KMS-11 (cell line): ENCODE measurements around the gene BRINP2.

ENCODE experiments used
- H2AFZ ChIP-seq: fragments of 200-600 bp; sonication (generic); 2 replicates; pipeline ENCODE4 v1.6.1; 2016; ENCODE audit warnings: antibody characterized with exemption, mixed run types, low read depth
- H3K27ac ChIP-seq: fragments of 200-600 bp; sonication (generic); 2 replicates; pipeline ENCODE4 v1.6.1; 2016; ENCODE audit warnings: mild to moderate bottlenecking, mixed run types
- H3K27me3 ChIP-seq: fragments of 200-600 bp; sonication (generic); 2 replicates; pipeline ENCODE4 v1.6.1; 2017; ENCODE audit warnings: mild to moderate bottlenecking, low read depth, mixed run types, moderate library complexity; ENCODE audit not compliant: insufficient read depth
- H3K36me3 ChIP-seq: fragments of 200-600 bp; sonication (generic); 2 replicates; pipeline ENCODE4 v1.6.1; 2017; ENCODE audit warnings: mild to moderate bottlenecking, mixed run types; ENCODE audit not compliant: insufficient read depth
- H3K4me1 ChIP-seq: fragments of 200-600 bp; sonication (generic); 2 replicates; pipeline ENCODE4 v1.6.1; 2016; ENCODE audit warnings: mild to moderate bottlenecking, low read depth, mixed run types; ENCODE audit not compliant: poor library complexity, severe bottlenecking
- H3K4me2 ChIP-seq: fragments of 200-600 bp; sonication (generic); 2 replicates; pipeline ENCODE4 v1.7.0; 2016; ENCODE audit warnings: mild to moderate bottlenecking, mixed run types
- H3K4me3 ChIP-seq: fragments of 200-600 bp; sonication (generic); IDR thresholded peaks from 2 replicates; pipeline ENCODE4 v1.6.1; 2017; ENCODE audit warnings: low read depth, low read length, mixed read lengths; ENCODE audit not compliant: insufficient read depth
- H3K79me2 ChIP-seq: fragments of 200-600 bp; sonication (generic); 2 replicates; pipeline ENCODE4 v1.6.1; 2016; ENCODE audit warnings: low read depth, mixed run types; ENCODE audit not compliant: insufficient read depth
- H3K9ac ChIP-seq: fragments of 200-600 bp; sonication (generic); 2 replicates; pipeline ENCODE4 v1.6.1; 2016; ENCODE audit warnings: mild to moderate bottlenecking, mixed run types
- H4K20me1 ChIP-seq: fragments of 200-600 bp; sonication (generic); 2 replicates; pipeline ENCODE4 v1.6.1; 2016; ENCODE audit warnings: mild to moderate bottlenecking, mixed run types; ENCODE audit not compliant: insufficient read depth
- CTCF ChIP-seq: fragments of 200-600 bp; sonication (generic); conservative IDR thresholded peaks from 2 replicates; pipeline ENCODE4 v1.6.1; 2017; ENCODE audit warnings: low read depth, mild to moderate bottlenecking, antibody characterized with exemption, low read length, moderate library complexity, mixed read lengths

BRINP2 gene

GRCh38 chr1:177273141-177273540 lies 102.4 kb downstream of the BRINP2 start:
- no peaks in the 10 kb centered on the region for H3K4me1 ChIP-seq
- H3K27ac ChIP-seq = no peak overlapping the region

GRCh38 chr1:177274687-177275211 lies 104.0 kb downstream of the BRINP2 start:
- H3K36me3 ChIP-seq = no peaks in the 10 kb centered on the region

More at GRCh38 chr1:177273141-177273540, 102.4 kb downstream of the BRINP2 start:
- Histone ChIP-seq H2AFZ (no peak overlapping the region), H3K9ac (no peak overlapping the region), H4K20me1 (no peaks in the 10 kb centered on the region), H3K4me3 (no peak overlapping the region), H3K79me2 (no peaks in the 10 kb centered on the region), H3K4me2 (no peak overlapping the region), H3K27me3 (no peaks in the 10 kb centered on the region), H3K36me3 (no peaks in the 10 kb centered on the region)
- TF ChIP-seq CTCF = no peak

DNA sequence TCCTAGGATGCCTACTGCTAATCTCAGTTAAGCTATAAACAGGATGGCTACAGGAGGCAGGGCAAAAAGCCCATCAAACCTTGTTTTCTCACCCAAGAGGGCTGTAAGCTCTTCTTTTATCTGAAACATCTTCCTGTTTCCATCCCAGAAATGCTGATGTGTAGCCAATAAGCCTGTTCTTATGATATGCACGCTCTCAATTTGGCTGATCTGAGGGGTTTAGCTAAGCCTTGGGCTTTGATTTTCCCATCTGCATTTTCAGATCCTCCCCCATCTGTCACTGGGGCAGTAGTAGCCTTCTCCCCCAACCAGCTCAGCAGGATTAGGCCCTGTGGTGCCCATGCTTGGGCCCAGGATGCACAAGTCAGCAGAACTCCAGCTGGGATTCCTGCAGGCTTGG lies 105.0 kb downstream of the BRINP2 start:
- H3K27ac ChIP-seq = no peak overlapping the region
- H4K20me1 ChIP-seq = no peaks in the 10 kb centered on the region
- no peak overlapping the region for H3K4me3 ChIP-seq
- no peaks in the 10 kb centered on the region for H3K36me3 ChIP-seq
- H3K9ac ChIP-seq = no peak overlapping the region
- no peaks in the 10 kb centered on the region for H3K27me3 ChIP-seq
- no peak overlapping the region for H3K4me2 ChIP-seq
- no peak overlapping the region for H2AFZ ChIP-seq
- H3K79me2 ChIP-seq = no peaks in the 10 kb centered on the region
- H3K4me1 ChIP-seq = no peaks in the 10 kb centered on the region
- TF ChIP-seq CTCF = no peak

More at GRCh38 chr1:177274687-177275211, 104.0 kb downstream of the BRINP2 start:
- no peaks in the 10 kb centered on the region for H3K4me1 ChIP-seq
- H3K27ac ChIP-seq = no peak overlapping the region
- no peak overlapping the region for H3K9ac ChIP-seq
- H3K79me2 ChIP-seq = no peaks in the 10 kb centered on the region
- no peak overlapping the region for H3K4me3 ChIP-seq
- TF ChIP-seq CTCF = no peak
- no peak overlapping the region for H2AFZ ChIP-seq
- H4K20me1 ChIP-seq = no peaks in the 10 kb centered on the region
- H3K4me2 ChIP-seq = no peak overlapping the region
- H3K27me3 ChIP-seq = no peaks in the 10 kb centered on the region

GRCh38 chr1:177278626-177279390 lies 108.0 kb downstream of the BRINP2 start:
- no peak overlapping the region for H3K27ac ChIP-seq
- TF ChIP-seq CTCF = no peak
- H3K4me1 ChIP-seq = no peaks in the 10 kb centered on the region
- no peak overlapping the region for H3K4me2 ChIP-seq
- no peaks in the 10 kb centered on the region for H3K36me3 ChIP-seq
- no peaks in the 10 kb centered on the region for H3K79me2 ChIP-seq
- no peaks in the 10 kb centered on the region for H4K20me1 ChIP-seq
- H2AFZ ChIP-seq = no peak overlapping the region
- H3K27me3 ChIP-seq = no peaks in the 10 kb centered on the region
- H3K9ac ChIP-seq = no peak overlapping the region
- no peak overlapping the region for H3K4me3 ChIP-seq
